ENCODE measurements around the gene WNT3A. TPM values are rescaled to one million over a fixed set of nuclear protein-coding genes. Genes with fewer than 3 reads are reported as not detected.
A peak's percentile ranks its signal among the peaks of the same experiment; 100 is the strongest.

WNT3A gene
- total and polyA plus RNA-seq, 9 of the 15 experiments (the other 6 are each of a cell fraction or from before 2014, with no cell fraction given) = not detected

DNA sequence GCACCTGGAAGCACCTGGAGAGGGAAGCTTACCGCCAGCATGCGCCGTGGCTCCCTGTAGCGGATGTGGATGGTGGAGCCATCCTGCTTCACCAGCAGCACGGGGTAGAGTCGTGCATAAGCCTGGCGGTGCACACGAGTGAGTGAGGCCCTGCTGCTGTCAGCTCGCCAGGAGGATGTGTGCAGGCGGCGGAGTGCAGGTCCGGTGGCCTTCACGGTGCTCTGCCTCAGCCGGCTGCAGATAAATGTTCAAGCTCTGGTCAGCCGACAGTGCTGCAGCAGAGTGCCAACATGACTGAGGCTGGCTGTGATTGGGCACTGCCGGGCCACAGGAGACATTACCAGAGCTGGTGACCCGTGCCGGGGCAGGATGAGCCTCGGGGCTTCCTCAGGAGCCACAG, 100.8 kb downstream of the WNT3A start:
- intact Hi-C loops (cut with micrococcal nuclease) = no loop called here
- peak; percentile 49 for TF ChIP-seq RBFOX2 (IDR thresholded peaks at IDR 0.05; ENCODE audit: low read depth, low read length)
- TF ChIP-seq HMBOX1 (IDR thresholded peaks at IDR 0.05) = no peak
- TF ChIP-seq ZBTB33 (CRISPR knock-in tag; IDR thresholded peaks at IDR 0.05) = 0 out of 2 replicates have a peak, but pooled peaks have one; percentile 33
- peak; percentile 29; the same call in 1 of the 2 replicates for TF ChIP-seq POLR2G (IDR thresholded peaks at IDR 0.05; ENCODE audit: low read depth, low read length)
- in situ Hi-C loops (cut with MboI) = no loop called here

More for the DNA sequence above, 100.8 kb downstream of the WNT3A start:
- Histone ChIP-seq H3K9me3 (replicated peaks; ENCODE audit: control insufficient read depth, insufficient read depth, low read depth, low read length) (peaks cover 5% of the 10 kb centered on the region; the same call in 1 of the 2 replicates), H3K4me1 (replicated peaks in 1 of 2; ENCODE audit: control insufficient read depth in 2 of 2, insufficient read depth in 2 of 2, low read length in 2 of 2) (peaks cover 23 to 56% of the 10 kb centered on the region in 2 experiments; a peak in 4 of 5 replicates), H3K9ac (ENCODE audit: insufficient read depth in 1 of 2, low read depth in 2 of 2, low read length in 2 of 2) (peak overlapping the region; percentile 86 to 99; a peak in 2 of 4 replicates), H3K79me2 (ENCODE audit: control insufficient read depth, insufficient read depth, low read length) (peaks cover 41% of the 10 kb centered on the region), H3K36me3 (ENCODE audit: control insufficient read depth, insufficient read depth, low read length) (peaks cover 29% of the 10 kb centered on the region; the same call in 2 of the 3 replicates), H3K4me3 (peak overlapping the region; percentile 81), H2AFZ (ENCODE audit: low read depth, low read length) (no peak overlapping the region), H3K4me2 (ENCODE audit: insufficient read depth, low read length) (peak overlapping the region; percentile 97), H4K20me1 (replicated peaks; ENCODE audit: control insufficient read depth, insufficient read depth, low read length) (no peaks in the 10 kb centered on the region), H3K9me1 (ENCODE audit: control insufficient read depth, insufficient read depth, low read length) (no peaks in the 10 kb centered on the region), H3K27me3 (ENCODE audit: control insufficient read depth in 2 of 2, insufficient read depth in 2 of 2, low read length in 2 of 2) (no peaks in the 10 kb centered on the region), H3K27ac (ENCODE audit: extremely low read depth, low read depth, low read length) (no peak overlapping the region)
- FAIRE-seq (no peak), ATAC-seq (no peak), DNase-seq (ENCODE audit: extremely low read depth in 1 of 4, low spot score in 3 of 4) (peak in 1 of 4 experiments; percentile 8)
- ChIA-PET CTCF (ENCODE audit: low intra/inter-chr PET ratio) (no interaction called here), POLR2A (interaction anchor here (0.6 to 2.0 kb wide), 4 partner anchors 9 to 60 kb away, joined by 3 to 8 read pairs (median 6); no protein-coding TSS in a partner anchor)
- no TSS peak for BruUV-seq (replicated peaks)
- 86% methylated on average over 18 of the region's 19 CpGs for WGBS (ENCODE audit: insufficient coverage, low coverage, missing lambda C conversion rate)
